MV-4-11 (cell line): ENCODE data around the gene DCAF8.

Source experiments
- DNase-seq: peaks from one replicate; lab custom pipeline; 2025; lab: John Stamatoyannopoulos, UW

The DCAF8 gene

GRCh38 chr1:160204526-160205241 lies 57.7 kb downstream of the DCAF8 start:
- peak; percentile 92 for DNase-seq

- peak; percentile 29 for DNase-seq
Observed at GRCh38 chr1:160200786-160201185, 61.6 kb downstream of the DCAF8 start.

- no peak for DNase-seq
Observed at GRCh38 chr1:160197231-160197630, 65.1 kb downstream of the DCAF8 start.

GRCh38 chr1:160196143-160196542 lies 66.2 kb downstream of the DCAF8 start:
- no peak for DNase-seq

GRCh38 chr1:160194737-160195059 lies 67.7 kb downstream of the DCAF8 start:
- no peak for DNase-seq

- no peak for DNase-seq
Observed at GRCh38 chr1:160193832-160194736, 68.3 kb downstream of the DCAF8 start.

- DNase-seq: peak; percentile 45
Observed at GRCh38 chr1:160193091-160193819, 69.1 kb downstream of the DCAF8 start.

- DNase-seq: no peak
Observed at GRCh38 chr1:160192234-160192633, 70.1 kb downstream of the DCAF8 start.

GRCh38 chr1:160191756-160192155 lies 70.6 kb downstream of the DCAF8 start:
- DNase-seq: no peak

GRCh38 chr1:160189649-160190625 lies 72.4 kb downstream of the DCAF8 start, which contains the start of gene CASQ1:
TSS of gene CASQ1 (plus strand) at chr1:160190575. CDS start at chr1:160190752, 177 bp downstream.
- no peak for DNase-seq

- no peak for DNase-seq
Observed at GRCh38 chr1:160188341-160188740, 74.0 kb downstream of the DCAF8 start.

GRCh38 chr1:160187407-160187806 lies 74.9 kb downstream of the DCAF8 start:
- no peak for DNase-seq

- DNase-seq: no peak
Observed at GRCh38 chr1:160186729-160187128, 75.6 kb downstream of the DCAF8 start.

- no peak for DNase-seq
Observed at GRCh38 chr1:160186246-160186645, 76.1 kb downstream of the DCAF8 start.

GRCh38 chr1:160179336-160179735 lies 83.0 kb downstream of the DCAF8 start:
- no peak for DNase-seq

- no peak for DNase-seq
Observed at GRCh38 chr1:160178731-160179130, 83.6 kb downstream of the DCAF8 start.

- no peak for DNase-seq
Observed at GRCh38 chr1:160177667-160178066, 84.7 kb downstream of the DCAF8 start.

- DNase-seq: no peak
Observed at GRCh38 chr1:160177231-160177630, 85.1 kb downstream of the DCAF8 start.

GRCh38 chr1:160171980-160172379 lies 90.4 kb downstream of the DCAF8 start:
- DNase-seq: no peak

GRCh38 chr1:160171354-160171753 lies 91.0 kb downstream of the DCAF8 start:
- DNase-seq: no peak
